Measurements from ENCODE around the gene OR4S2. TPM values are rescaled to one million over a fixed set of nuclear protein-coding genes. Genes with fewer than 3 reads are reported as not detected.

The OR4S2 gene
- total and polyA plus RNA-seq, 4 donors = not detected

- Histone ChIP-seq H3K4me3 (ENCODE audit: low read depth in 1 of 3, low read length in 3 of 3) (no peak overlapping the region), H3K9ac (ENCODE audit: low read depth in 1 of 2, low read length in 2 of 2) (no peak overlapping the region), H3K4me1 (ENCODE audit: control insufficient read depth in 4 of 4, insufficient read depth in 4 of 4, low read length in 3 of 4) (no peaks in the 10 kb centered on the region), H3K36me3 (ENCODE audit: control insufficient read depth in 4 of 4, insufficient read depth in 3 of 4, low read depth in 1 of 4, low read length in 3 of 4) (no peaks in the 10 kb centered on the region), H3K27me3 (ENCODE audit: control insufficient read depth in 4 of 4, insufficient read depth in 4 of 4, low read length in 3 of 4) (no peaks in the 10 kb centered on the region), H3K9me3 (ENCODE audit: control insufficient read depth in 4 of 4, low read length in 3 of 4) (no peaks in the 10 kb centered on the region), H3K27ac (ENCODE audit: low read depth in 1 of 2, low read length in 2 of 2) (no peak overlapping the region)
- WGBS = 73% methylated on average over 3 of the region's 3 CpGs
- TF ChIP-seq REST (IDR thresholded peaks at IDR 0.05) (no peak), HNF4A (conservative IDR thresholded peaks at IDR 0.05) (no peak), TAF1 (conservative IDR thresholded peaks at IDR 0.05) (no peak), FOXA1 (IDR thresholded peaks at IDR 0.05) (no peak), HNF4G (IDR thresholded peaks at IDR 0.05) (no peak), CTCF (IDR thresholded peaks at IDR 0.05; ENCODE audit: low read depth, low read length, missing input control) (no peak)
- no peak for DNase-seq (ENCODE audit: low spot score)
Measured at GRCh38 chr11:55697817-55698216, 49.7 kb downstream of the OR4S2 start.

GRCh38 chr11:55701429-55701828, 53.3 kb downstream of the OR4S2 start:
- no peaks in the 10 kb centered on the region for H3K9me3 ChIP-seq (ENCODE audit: control insufficient read depth in 4 of 4, low read length in 3 of 4)
- no peak overlapping the region for H3K4me3 ChIP-seq (ENCODE audit: low read depth in 1 of 3, low read length in 3 of 3)
- no peak overlapping the region for H3K27ac ChIP-seq (ENCODE audit: low read depth in 1 of 2, low read length in 2 of 2)
- H3K9ac ChIP-seq (ENCODE audit: low read depth in 1 of 2, low read length in 2 of 2) = no peak overlapping the region
- no peak for DNase-seq (ENCODE audit: low spot score)
- no peaks in the 10 kb centered on the region for H3K4me1 ChIP-seq (ENCODE audit: control insufficient read depth in 4 of 4, insufficient read depth in 4 of 4, low read length in 3 of 4)
- TF ChIP-seq MAX (IDR thresholded peaks at IDR 0.05) = no peak
- no peak for TF ChIP-seq HNF4A (conservative IDR thresholded peaks at IDR 0.05)
- TF ChIP-seq ZBTB33 (IDR thresholded peaks at IDR 0.05) = no peak
- TF ChIP-seq YY1 (IDR thresholded peaks at IDR 0.05) = no peak
- TF ChIP-seq SP1 (IDR thresholded peaks at IDR 0.05) = no peak
- TF ChIP-seq TAF1 (conservative IDR thresholded peaks at IDR 0.05) = no peak
- no peak for TF ChIP-seq FOXA2 (IDR thresholded peaks at IDR 0.05)
- TF ChIP-seq RAD21 (IDR thresholded peaks at IDR 0.05) = no peak
- TF ChIP-seq CTCF (IDR thresholded peaks at IDR 0.05; ENCODE audit: low read depth, low read length, missing input control) = no peak
- no peak for TF ChIP-seq ATF3 (IDR thresholded peaks at IDR 0.05)
- TF ChIP-seq HNF4G (IDR thresholded peaks at IDR 0.05) = no peak
- no peak for TF ChIP-seq FOXA1 (IDR thresholded peaks at IDR 0.05)
- TF ChIP-seq NR2F2 (IDR thresholded peaks at IDR 0.05) = no peak
- TF ChIP-seq JUND (IDR thresholded peaks at IDR 0.05) = no peak
- no peak for TF ChIP-seq REST (IDR thresholded peaks at IDR 0.05)
- TF ChIP-seq RXRA (IDR thresholded peaks at IDR 0.05) = no peak
- TF ChIP-seq EGR1 (IDR thresholded peaks at IDR 0.05; ENCODE audit: low read depth in 2 of 2) = no peak
- no peak for TF ChIP-seq GABPA (IDR thresholded peaks at IDR 0.05 in 1 of 2, conservative IDR thresholded peaks at IDR 0.05 in 1 of 2)
- H3K27me3 ChIP-seq (ENCODE audit: control insufficient read depth in 4 of 4, insufficient read depth in 4 of 4, low read length in 3 of 4) = no peaks in the 10 kb centered on the region
- WGBS = 81% methylated on average over 4 of the region's 4 CpGs
- no peaks in the 10 kb centered on the region for H3K36me3 ChIP-seq (ENCODE audit: control insufficient read depth in 4 of 4, insufficient read depth in 3 of 4, low read depth in 1 of 4, low read length in 3 of 4)
